ENCODE results near the gene CACNA1B.

The CACNA1B gene

DNA sequence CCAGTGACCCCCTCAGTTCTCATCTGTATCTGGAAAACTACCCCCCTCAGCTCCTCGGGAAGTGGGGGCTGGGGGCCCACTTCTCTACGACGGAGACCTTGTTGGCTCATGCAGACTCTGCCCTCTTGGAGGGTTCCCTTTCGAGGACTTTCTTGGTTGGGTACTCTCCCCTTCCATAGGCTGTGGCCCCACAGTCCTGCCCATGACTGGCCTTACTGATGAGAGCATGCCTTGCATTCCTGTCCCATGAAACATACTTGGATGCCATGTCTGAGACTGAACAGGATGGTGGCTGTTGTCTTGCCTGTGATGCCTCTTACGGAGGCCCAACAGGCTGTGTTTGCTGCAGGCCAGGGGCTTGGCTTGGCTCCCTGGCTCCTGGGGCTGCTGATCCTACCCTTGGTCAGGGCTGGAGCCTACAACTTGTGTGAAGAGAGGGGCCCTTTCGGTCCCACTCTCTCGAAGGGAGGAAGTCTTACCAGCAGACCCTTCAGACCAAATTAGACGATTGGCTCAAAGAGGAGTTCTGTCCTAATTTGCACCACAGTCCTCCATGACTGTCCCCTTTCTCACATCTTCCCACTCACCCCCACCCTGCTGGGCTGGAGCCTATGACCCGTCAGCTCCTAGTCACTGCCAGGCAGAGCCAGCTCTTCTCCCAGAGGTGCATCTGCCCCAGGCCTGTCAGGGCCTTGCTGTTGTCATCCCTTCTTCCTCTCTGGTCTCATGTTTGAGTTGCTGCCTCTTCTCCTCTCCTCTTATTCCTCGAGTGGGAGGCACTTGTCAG lies 109.9 kb downstream of the CACNA1B start:
- Mint-ChIP-seq H3K4me1 (ENCODE audit: low read depth in 2 of 2) (no peaks in the 10 kb centered on the region), H3K4me3 (no peak overlapping the region), H3K27ac (no peak overlapping the region), H3K36me3 (ENCODE audit: insufficient read depth) (no peaks in the 10 kb centered on the region), H3K9me3 (no peaks in the 10 kb centered on the region), H3K27me3 (peaks cover 82 to 93% of the 10 kb centered on the region in 2 donors)
- DNase-seq (no peak), ATAC-seq (replicated peaks) (no peak)

GRCh38 chr9:137988051-137988450 lies 110.5 kb downstream of the CACNA1B start:
- no peak overlapping the region for H3K4me3 Mint-ChIP-seq
- ATAC-seq (replicated peaks) (no peak), DNase-seq (no peak)

GRCh38 chr9:137988701-137989100 lies 111.1 kb downstream of the CACNA1B start:
- no peaks in the 10 kb centered on the region for H3K9me3 Mint-ChIP-seq
- no peaks in the 10 kb centered on the region for H3K4me1 Mint-ChIP-seq (ENCODE audit: low read depth in 2 of 2)
- H3K27me3 Mint-ChIP-seq = peaks cover 85 to 89% of the 10 kb centered on the region in 2 donors
- H3K36me3 Mint-ChIP-seq (ENCODE audit: insufficient read depth) = no peaks in the 10 kb centered on the region
- DNase-seq (no peak), ATAC-seq (replicated peaks) (no peak)
- no peak overlapping the region for H3K4me3 Mint-ChIP-seq
- H3K27ac Mint-ChIP-seq = no peak overlapping the region

More at GRCh38 chr9:137988051-137988450, 110.5 kb downstream of the CACNA1B start:
- Mint-ChIP-seq H3K27ac (no peak overlapping the region), H3K4me1 (ENCODE audit: low read depth in 2 of 2) (no peaks in the 10 kb centered on the region), H3K27me3 (peaks cover 85 to 89% of the 10 kb centered on the region in 2 donors), H3K9me3 (no peaks in the 10 kb centered on the region), H3K36me3 (ENCODE audit: insufficient read depth) (no peaks in the 10 kb centered on the region)

DNA sequence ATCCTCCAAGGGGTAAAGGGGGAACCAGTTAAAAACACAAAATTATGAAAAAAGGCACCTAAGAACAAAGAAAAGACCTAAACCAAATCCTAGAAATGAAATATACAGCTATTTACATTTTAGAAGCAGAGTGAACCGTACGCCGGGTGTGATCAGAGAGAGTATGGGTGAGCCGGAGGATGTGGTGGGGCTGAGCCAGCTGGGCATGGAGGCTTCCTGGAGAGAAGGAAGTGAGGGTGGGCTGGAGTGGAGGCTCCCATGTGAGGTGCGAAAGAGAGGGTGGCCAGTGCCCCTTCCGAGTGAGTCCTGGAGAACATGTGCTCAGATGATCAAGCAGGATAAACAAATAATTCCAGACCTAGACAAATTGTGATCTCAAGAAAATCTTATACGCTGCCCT lies 111.6 kb downstream of the CACNA1B start:
- Mint-ChIP-seq H3K4me3 (no peak overlapping the region), H3K9me3 (no peaks in the 10 kb centered on the region), H3K27me3 (peaks cover 90 to 92% of the 10 kb centered on the region in 2 donors), H3K36me3 (ENCODE audit: insufficient read depth) (no peaks in the 10 kb centered on the region), H3K27ac (no peak overlapping the region), H3K4me1 (ENCODE audit: low read depth in 2 of 2) (no peaks in the 10 kb centered on the region)
- DNase-seq = no peak
- no peak for ATAC-seq (replicated peaks)

- DNase-seq = no peak
- H3K27me3 Mint-ChIP-seq = peaks cover 92 to 94% of the 10 kb centered on the region in 2 donors
- H3K4me1 Mint-ChIP-seq (ENCODE audit: low read depth in 2 of 2) = no peaks in the 10 kb centered on the region
- no peak overlapping the region for H3K27ac Mint-ChIP-seq
- no peak overlapping the region for H3K4me3 Mint-ChIP-seq
- no peaks in the 10 kb centered on the region for H3K36me3 Mint-ChIP-seq (ENCODE audit: insufficient read depth)
- ATAC-seq (replicated peaks) = no peak
- no peaks in the 10 kb centered on the region for H3K9me3 Mint-ChIP-seq
Observed at GRCh38 chr9:137989999-137990715, 112.6 kb downstream of the CACNA1B start.

DNA sequence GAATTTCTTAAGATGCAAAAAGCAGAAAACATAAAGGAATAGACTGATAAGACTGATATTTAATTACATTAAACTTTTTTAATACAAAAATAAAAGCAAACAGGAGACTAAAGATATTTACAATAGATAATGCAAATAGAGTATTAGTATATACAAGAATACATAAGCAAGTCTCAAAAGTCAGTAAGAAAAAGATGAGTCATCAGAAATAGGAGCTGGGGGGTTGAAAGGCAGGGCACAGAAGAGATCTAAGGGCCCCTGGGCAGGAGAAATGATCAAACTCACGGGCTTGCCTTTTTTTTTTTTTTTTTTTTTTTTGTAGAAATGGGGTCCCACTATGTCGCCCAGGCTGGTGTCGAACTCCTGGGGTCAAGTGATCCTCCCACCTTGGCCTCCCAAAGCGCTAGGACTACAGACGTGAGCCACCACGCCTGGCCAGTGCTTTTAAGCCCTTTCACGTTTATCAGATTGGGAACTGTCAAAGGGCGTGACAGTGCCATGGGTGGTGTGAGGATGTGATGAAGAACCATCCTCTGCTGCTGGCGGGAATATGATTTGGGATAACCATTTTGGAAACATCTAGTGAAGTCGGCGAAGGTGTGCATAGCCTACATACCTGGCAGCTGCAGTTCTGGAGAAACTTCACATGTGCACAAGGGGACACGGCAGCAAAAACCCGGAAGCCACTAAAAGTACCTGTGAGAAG lies 126.1 kb downstream of the CACNA1B start:
- Mint-ChIP-seq H3K4me3 (no peak overlapping the region), H3K4me1 (ENCODE audit: low read depth in 2 of 2) (no peaks in the 10 kb centered on the region), H3K36me3 (ENCODE audit: insufficient read depth) (peaks cover 3% of the 10 kb centered on the region), H3K27me3 (peaks cover 19 to 44% of the 10 kb centered on the region in 2 donors), H3K27ac (no peak overlapping the region), H3K9me3 (no peaks in the 10 kb centered on the region)
- ATAC-seq (replicated peaks) (no peak), DNase-seq (no peak)

DNA sequence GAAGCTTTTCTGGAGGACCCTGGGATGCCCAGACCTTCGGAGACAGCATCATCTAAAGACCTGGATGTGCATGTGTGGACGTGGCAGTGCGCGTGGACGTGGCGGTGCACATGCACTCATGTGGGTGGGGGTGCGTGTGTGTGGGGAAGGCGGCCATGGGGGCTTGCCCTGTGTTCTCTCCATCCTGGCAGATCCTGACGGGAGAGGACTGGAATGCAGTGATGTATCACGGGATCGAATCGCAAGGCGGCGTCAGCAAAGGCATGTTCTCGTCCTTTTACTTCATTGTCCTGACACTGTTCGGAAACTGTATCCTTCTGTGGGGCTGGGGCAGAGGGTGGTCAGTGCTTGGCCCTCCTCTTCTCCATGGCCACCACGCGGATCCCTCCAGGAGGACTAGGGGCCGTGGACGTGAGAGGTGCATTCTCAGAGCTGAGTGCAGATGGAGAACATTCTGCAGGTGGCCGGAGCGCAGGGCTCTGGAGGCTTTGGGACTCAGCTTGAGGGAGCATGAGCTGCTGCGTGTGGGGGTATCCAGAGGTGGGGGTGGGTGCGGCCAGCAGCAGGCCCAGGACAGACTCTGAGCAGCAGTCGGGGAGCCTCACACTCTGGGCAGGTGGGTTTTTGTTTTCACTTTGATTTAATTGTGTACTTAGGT lies 129.1 kb downstream of the CACNA1B start:
- Mint-ChIP-seq H3K36me3 (ENCODE audit: insufficient read depth) (peaks cover 3% of the 10 kb centered on the region), H3K27ac (no peak overlapping the region), H3K4me3 (no peak overlapping the region), H3K4me1 (ENCODE audit: low read depth in 2 of 2) (peaks cover 0 to 4% of the 10 kb centered on the region in 2 donors), H3K27me3 (peaks cover 12 to 49% of the 10 kb centered on the region in 2 donors), H3K9me3 (no peaks in the 10 kb centered on the region)
- ATAC-seq (replicated peaks) (no peak), DNase-seq (no peak)

DNA sequence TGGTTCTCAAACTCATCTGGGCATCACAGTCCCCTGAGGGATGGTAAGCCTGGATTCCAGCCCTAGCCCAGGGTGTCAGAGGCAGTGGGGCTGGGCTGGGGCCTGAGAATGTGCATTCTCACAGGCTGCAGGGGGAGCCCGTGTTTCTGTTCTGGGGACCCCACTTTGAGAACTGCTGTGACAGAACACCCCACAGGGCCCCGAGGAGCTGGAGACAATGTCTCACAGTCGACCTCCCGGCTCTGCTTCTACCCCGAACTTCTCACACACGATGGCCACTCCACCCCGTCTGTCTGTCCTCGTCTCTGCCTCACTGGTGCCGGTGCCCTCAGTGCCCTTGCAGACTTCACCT lies 130.0 kb downstream of the CACNA1B start:
- H3K27ac Mint-ChIP-seq = no peak overlapping the region
- H3K4me3 Mint-ChIP-seq = no peak overlapping the region
- ATAC-seq (replicated peaks) = no peak
- H3K27me3 Mint-ChIP-seq = peaks cover 12 to 54% of the 10 kb centered on the region in 2 donors
- no peaks in the 10 kb centered on the region for H3K9me3 Mint-ChIP-seq
- DNase-seq = no peak
- H3K36me3 Mint-ChIP-seq (ENCODE audit: insufficient read depth) = peaks cover 3% of the 10 kb centered on the region
- H3K4me1 Mint-ChIP-seq (ENCODE audit: low read depth in 2 of 2) = peaks cover 0 to 4% of the 10 kb centered on the region in 2 donors

DNA sequence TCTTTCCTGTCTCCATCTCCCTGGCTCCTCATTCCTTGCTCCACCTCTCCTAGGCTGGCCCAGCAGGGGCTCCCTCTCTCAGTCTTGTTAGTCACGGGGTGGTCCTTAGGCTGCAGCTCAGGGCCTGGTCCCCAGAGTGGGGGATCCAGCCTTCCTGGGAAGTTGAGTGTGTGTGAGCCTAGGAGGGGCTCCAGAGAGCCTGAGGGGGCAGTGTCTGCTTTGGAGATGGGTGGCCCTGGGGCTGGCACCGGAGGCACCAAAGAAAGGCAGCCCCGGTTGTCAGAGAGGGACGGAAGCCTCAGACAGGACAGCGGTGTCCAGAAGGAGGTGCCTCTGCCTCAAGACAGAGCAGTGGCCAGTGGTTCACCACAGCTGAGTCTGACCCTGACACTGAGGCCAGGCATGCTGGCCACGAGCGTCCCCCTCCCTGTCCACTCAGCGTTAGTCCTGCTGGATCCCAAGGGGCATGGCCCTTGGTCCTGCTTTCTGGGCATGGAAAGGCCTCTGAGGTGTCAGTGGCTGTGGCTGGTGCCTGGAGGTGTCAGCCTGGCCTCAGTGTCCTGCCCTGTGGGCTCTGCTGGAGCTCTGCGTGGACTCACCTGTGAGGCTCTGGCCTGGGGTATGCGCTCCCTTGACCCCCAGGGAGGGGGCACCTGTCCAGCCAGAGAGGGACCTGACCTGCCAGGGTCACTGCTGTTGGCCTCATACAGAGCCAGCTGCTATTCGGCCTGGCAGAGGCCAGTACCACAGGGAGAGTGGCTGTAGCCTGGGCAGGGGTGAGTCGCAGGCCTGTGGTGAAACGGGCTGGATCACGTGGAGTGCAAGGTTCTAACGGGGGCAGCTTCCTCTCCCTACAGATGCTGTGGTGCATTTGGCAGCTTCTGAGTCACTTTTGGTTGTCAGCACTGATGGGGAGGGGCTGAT lies 130.6 kb downstream of the CACNA1B start:
- Mint-ChIP-seq H3K9me3 (no peaks in the 10 kb centered on the region), H3K27ac (no peak overlapping the region), H3K27me3 (peaks cover 12 to 54% of the 10 kb centered on the region in 2 donors), H3K4me3 (no peak overlapping the region), H3K4me1 (ENCODE audit: low read depth in 2 of 2) (peaks cover 0 to 4% of the 10 kb centered on the region in 2 donors), H3K36me3 (ENCODE audit: insufficient read depth) (no peaks in the 10 kb centered on the region)
- no peak for DNase-seq
- no peak for ATAC-seq (replicated peaks)

- ATAC-seq (replicated peaks) = no peak
Observed at GRCh38 chr9:138009016-138009802, 131.6 kb downstream of the CACNA1B start.

GRCh38 chr9:138009803-138010690 lies 132.5 kb downstream of the CACNA1B start:
- H3K4me3 Mint-ChIP-seq = no peak overlapping the region
- H3K27me3 Mint-ChIP-seq = peaks cover 7 to 51% of the 10 kb centered on the region in 2 donors
- H3K4me1 Mint-ChIP-seq (ENCODE audit: low read depth in 2 of 2) = peaks cover 0 to 4% of the 10 kb centered on the region in 2 donors
- DNase-seq (no peak), ATAC-seq (replicated peaks) (no peak)
- no peaks in the 10 kb centered on the region for H3K36me3 Mint-ChIP-seq (ENCODE audit: insufficient read depth)
- no peak overlapping the region for H3K27ac Mint-ChIP-seq
- H3K9me3 Mint-ChIP-seq = no peaks in the 10 kb centered on the region

More at GRCh38 chr9:138009016-138009802, 131.6 kb downstream of the CACNA1B start:
- H3K36me3 Mint-ChIP-seq (ENCODE audit: insufficient read depth) = no peaks in the 10 kb centered on the region
- H3K4me1 Mint-ChIP-seq (ENCODE audit: low read depth in 2 of 2) = peaks cover 0 to 4% of the 10 kb centered on the region in 2 donors
- peaks cover 7 to 54% of the 10 kb centered on the region in 2 donors for H3K27me3 Mint-ChIP-seq
- no peak overlapping the region for H3K27ac Mint-ChIP-seq
- H3K4me3 Mint-ChIP-seq = no peak overlapping the region
- DNase-seq = no peak
- H3K9me3 Mint-ChIP-seq = no peaks in the 10 kb centered on the region
